Stimulated activated CD4-positive, alpha-beta T cell treated with anti-CD3 and anti-CD28 coated beads, Interleukin-15, amount 100 ng/mL, for 24 hours (primary cell): ENCODE data around the gene SLC39A1.
"Not testable (repeated sequence)": the region's sequence is repeated elsewhere in the genome, so short reads cannot be mapped to it uniquely, and the experiment has no call there.

ENCODE experiments used
- DNase-seq: peaks from one replicate; pipeline ENCODE4 v3.0.0-alpha.2; 2020

The SLC39A1 gene

DNA sequence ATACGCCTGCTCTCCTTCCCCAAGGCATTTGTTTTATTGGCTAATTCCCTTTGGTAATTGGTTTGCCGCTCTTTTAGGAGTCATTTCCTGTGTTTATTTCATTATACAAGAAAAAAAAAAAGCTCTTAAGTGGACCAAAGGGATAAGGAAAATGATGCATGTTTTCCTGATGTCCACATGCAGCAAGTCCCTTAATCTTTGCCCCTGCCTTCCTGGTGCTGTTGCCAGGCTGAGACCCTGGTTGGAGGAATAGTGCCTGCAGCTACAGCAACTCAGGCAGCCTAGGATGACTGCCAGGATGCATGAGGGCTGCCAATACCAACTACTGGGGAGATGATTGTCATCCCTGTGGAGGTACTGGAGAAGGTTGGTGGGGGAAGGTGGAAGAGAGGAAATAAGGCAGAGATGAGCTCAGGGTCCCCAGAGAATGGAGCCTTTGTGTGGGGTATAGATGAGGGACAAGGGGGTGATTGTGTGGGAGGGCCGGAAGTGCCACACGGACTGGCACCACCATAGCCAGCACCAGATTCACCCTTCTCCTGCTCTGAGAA is 34.5 kb downstream of the SLC39A1 start:
- no peak for DNase-seq

- DNase-seq: no peak
These were observed 35.1 kb downstream of the SLC39A1 start for GRCh38 chr1:153928245-153928644.

DNA sequence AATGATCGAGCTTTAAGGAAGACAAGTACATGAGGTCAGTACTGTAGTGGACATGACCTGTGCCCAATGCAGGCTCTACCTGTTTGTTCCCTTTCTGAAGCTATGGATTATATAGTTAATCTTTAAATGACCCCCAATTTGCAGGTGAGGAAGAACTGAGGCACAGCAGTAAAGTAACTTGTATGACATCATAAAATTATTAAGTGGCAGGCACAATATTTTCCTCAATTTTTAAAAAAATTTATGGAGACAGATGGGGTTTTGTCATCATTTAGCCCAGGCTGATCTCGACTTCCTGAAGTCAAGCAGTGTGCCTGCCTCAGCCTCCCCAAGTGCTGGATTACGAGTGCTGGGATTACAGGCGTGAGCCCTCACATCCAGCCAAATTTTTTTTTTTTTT is 36.9 kb downstream of the SLC39A1 start:
- DNase-seq: no peak

DNA sequence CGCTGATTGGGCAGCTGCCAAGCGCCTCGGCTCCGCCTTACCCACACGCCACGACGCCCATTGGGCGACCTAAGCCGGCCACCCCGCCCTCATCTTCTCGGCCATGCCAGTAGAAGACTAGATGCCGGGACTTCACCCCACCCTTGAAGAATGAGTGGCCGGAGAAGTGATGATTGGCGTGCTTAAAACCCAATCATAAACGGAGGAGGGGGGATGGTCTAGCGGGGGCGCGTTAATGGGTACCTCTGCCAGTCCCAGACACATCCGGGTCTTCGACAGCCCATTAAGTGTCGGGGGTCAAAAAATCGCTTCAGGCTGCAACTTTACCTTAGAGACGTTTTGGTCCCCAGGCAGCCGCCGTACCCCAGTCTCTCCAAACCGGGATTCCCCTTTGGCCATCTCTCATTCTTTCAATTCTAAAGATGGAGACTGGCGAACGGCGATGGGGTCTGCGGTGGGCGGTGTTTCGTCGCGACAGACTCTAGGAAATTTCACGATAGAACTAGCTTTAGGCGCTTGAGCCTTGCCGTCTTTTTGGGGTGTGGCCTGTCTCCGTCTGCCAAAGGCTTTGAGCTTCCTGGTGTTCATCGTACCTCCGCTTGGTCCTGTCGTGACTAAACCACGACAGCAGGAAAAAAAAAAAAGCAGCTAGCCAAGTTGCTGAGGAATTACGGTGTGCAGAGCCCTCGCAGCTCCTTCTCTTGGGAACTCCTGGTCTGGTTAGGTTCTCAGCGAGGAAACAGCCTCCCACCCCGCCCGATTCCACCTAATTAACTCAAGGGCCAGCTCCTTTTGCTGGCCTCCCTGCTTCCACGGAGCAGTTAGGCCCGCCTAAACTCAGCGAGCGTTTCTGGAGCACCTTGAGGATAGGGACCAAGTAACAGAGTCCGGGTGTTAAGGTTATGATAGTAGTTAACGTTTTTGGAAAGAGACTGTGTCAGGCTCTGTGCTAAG is 40.1 kb downstream of the SLC39A1 start, which contains the start of gene GATAD2B:
Gene GATAD2B, minus strand, starts transcription at position 1 of the 954 bp plus-strand sequence. CDS start 94,625 bp downstream, outside the sequence.
- DNase-seq: peak; percentile 99

GRCh38 chr1:153922076-153922971 is 41.0 kb downstream of the SLC39A1 start:
- DNase-seq: peak; percentile 81

GRCh38 chr1:153921803-153922075 is 41.6 kb downstream of the SLC39A1 start:
- DNase-seq: peak; percentile 23

DNA sequence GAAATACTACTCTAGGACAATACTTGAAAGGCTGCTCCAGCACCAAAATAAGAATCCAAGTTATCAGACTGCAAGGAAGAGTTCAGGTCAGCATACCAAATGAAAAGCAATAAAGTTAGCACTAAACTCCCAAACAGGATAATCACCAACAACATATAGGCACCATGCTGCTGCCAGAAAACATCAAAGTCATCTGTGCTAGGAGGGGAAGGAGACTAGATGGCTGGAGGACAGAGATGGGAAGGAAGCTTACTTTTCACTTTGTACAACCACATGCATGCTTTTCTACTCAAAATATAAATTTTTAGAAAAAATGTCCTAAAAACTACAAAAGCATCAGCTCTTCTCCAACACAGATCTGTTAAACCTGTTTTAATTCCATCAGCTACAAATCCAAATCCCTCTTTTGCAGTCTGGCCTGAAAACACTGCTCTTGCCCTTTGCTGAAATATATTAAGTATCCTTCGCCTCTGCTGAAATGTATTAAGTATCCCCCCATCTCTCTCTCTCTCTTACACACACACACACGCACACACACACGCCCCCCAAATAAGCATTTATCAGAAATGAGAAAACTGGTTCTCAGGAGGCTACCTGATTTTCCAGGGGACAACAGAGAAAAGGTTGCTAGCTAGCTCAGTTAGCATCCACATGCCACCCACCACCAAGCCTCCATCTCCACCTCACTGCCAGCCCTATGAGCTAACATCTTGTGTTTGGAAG is 42.1 kb downstream of the SLC39A1 start:
- DNase-seq: no peak

GRCh38 chr1:153919876-153920852 is 43.2 kb downstream of the SLC39A1 start:
- no peak for DNase-seq

GRCh38 chr1:153916297-153916696 is 47.0 kb downstream of the SLC39A1 start:
- DNase-seq: no peak

GRCh38 chr1:153912349-153912748 is 51.0 kb downstream of the SLC39A1 start:
- no peak for DNase-seq

DNA sequence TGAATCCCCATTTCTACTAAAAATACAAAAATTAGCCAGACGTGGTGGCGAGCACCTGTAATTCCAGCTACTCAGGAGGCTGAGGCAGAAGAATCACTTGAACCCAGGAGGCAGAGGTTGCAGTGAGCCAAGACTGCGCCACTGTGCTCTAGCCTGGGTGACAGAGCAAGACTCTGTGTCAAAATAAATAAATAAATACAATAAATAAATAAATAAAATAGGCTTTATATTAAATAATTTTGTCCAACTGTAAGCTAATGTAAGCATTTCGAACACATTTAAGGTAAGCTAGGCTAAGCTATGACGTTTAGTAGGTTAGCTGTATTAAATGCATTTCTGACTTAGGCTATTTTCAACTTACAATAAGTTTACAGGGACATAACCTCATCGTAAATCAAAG is 52.8 kb downstream of the SLC39A1 start:
- not testable (repeated sequence) for DNase-seq
